RWPE2 (cell line): ENCODE results near the gene MAP3K8.

Experiments used
- ATAC-seq: fragments of 200-7000 bp; cut with Tn5 transposase; 3 replicates; pipeline ENCODE4 v1.9.1; 2021; ENCODE audit warnings: low read depth
- DNase-seq: peaks from one replicate; pipeline ENCODE4 v3.0.0-alpha.2; 2020; ENCODE audit warnings: low spot score
- H3K27ac ChIP-seq: fragments of 450-650 bp; 2 replicates; pipeline ENCODE4 v1.5.1; 2017; ENCODE audit warnings: mild to moderate bottlenecking; ENCODE audit not compliant: poor library complexity, severe bottlenecking
- H3K27me3 ChIP-seq: fragments of 250-450 bp; sonication (Bioruptor Pico); 2 replicates; pipeline ENCODE4 v1.5.1; 2021; ENCODE audit warnings: mild to moderate bottlenecking, moderate library complexity; ENCODE audit not compliant: insufficient read depth, poor library complexity, severe bottlenecking
- H3K36me3 ChIP-seq: fragments of 250-450 bp; sonication (Bioruptor Pico); 2 replicates; pipeline ENCODE4 v1.5.1; 2020; ENCODE audit warnings: low read depth, mild to moderate bottlenecking, moderate library complexity
- H3K4me1 ChIP-seq: fragments of 250-450 bp; sonication (Bioruptor Pico); 2 replicates; pipeline ENCODE4 v1.5.1; 2021; ENCODE audit warnings: mild to moderate bottlenecking, moderate library complexity; ENCODE audit not compliant: insufficient read depth, poor library complexity, severe bottlenecking
- H3K4me3 ChIP-seq: fragments of 250-450 bp; sonication (Bioruptor Pico); 2 replicates; pipeline ENCODE4 v1.5.1; 2021; ENCODE audit warnings: mild to moderate bottlenecking, moderate library complexity; ENCODE audit not compliant: severe bottlenecking
- H3K9me3 ChIP-seq: fragments of 250-450 bp; sonication (Bioruptor Pico); 2 replicates; pipeline ENCODE4 v1.5.1; 2021; ENCODE audit warnings: mild to moderate bottlenecking, moderate library complexity; ENCODE audit not compliant: severe bottlenecking
- TF ChIP-seq, protein P1 (sequence below): fragments of 450-650 bp; IDR thresholded peaks from one replicate; pipeline ENCODE4 v1.5.1; 2017; ENCODE audit warnings: mild to moderate bottlenecking, moderate library complexity; ENCODE audit not compliant: poor library complexity, severe bottlenecking

Gene MAP3K8

DNA sequence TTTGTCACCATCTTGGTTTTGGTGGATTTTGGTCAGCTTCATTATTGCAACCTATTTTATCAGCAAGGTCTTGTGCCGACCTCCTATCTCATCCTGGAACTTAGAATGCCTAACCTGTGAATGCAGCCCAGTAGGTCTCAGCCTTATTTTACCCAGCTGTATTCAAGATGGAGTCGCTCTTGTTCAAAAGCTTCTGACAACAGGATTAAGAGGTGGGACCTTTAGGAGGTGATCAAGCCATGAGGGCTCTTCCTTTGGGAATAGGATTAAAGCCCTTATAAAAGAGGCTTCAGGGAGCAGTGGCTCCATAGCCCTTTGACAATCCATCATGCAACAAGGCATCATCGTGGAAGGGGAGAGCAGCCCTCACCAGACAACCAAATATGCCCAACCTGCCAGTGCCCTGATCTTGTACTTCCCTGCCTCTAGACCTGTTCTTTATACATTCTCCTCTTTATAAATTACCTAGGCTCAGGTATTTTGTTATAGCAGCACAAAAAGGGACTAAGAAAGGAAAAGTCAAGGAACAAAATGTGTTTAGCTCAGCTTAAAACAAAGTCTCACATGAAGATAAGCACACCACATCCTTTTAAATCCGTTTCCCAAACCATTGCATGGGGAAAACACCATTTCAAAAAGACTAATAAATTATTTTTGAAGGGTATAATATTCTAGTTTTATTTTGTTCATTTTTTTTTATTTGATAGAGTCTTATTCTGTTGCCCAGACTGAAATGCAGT is 8.5 kb upstream of the MAP3K8 start:
- Histone ChIP-seq H3K4me3 (no peak overlapping the region), H3K9me3 (no peaks in the 10 kb centered on the region), H3K27ac (no peak overlapping the region), H3K27me3 (no peaks in the 10 kb centered on the region), H3K36me3 (no peaks in the 10 kb centered on the region), H3K4me1 (peaks cover 24% of the 10 kb centered on the region)
- DNase-seq (no peak), ATAC-seq (no peak)
- TF ChIP-seq, protein P1, sequence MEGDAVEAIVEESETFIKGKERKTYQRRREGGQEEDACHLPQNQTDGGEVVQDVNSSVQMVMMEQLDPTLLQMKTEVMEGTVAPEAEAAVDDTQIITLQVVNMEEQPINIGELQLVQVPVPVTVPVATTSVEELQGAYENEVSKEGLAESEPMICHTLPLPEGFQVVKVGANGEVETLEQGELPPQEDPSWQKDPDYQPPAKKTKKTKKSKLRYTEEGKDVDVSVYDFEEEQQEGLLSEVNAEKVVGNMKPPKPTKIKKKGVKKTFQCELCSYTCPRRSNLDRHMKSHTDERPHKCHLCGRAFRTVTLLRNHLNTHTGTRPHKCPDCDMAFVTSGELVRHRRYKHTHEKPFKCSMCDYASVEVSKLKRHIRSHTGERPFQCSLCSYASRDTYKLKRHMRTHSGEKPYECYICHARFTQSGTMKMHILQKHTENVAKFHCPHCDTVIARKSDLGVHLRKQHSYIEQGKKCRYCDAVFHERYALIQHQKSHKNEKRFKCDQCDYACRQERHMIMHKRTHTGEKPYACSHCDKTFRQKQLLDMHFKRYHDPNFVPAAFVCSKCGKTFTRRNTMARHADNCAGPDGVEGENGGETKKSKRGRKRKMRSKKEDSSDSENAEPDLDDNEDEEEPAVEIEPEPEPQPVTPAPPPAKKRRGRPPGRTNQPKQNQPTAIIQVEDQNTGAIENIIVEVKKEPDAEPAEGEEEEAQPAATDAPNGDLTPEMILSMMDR, result no peak

- Histone ChIP-seq H3K9me3 (no peaks in the 10 kb centered on the region), H3K4me3 (no peak overlapping the region), H3K4me1 (peaks cover 17% of the 10 kb centered on the region), H3K36me3 (no peaks in the 10 kb centered on the region), H3K27ac (peak overlapping the region; percentile 29), H3K27me3 (no peaks in the 10 kb centered on the region)
- no peak for ATAC-seq
- TF ChIP-seq, protein P1, result no peak
- no peak for DNase-seq
Measured at GRCh38 chr10:30430544-30431298, 3.3 kb upstream of the MAP3K8 start.

DNA sequence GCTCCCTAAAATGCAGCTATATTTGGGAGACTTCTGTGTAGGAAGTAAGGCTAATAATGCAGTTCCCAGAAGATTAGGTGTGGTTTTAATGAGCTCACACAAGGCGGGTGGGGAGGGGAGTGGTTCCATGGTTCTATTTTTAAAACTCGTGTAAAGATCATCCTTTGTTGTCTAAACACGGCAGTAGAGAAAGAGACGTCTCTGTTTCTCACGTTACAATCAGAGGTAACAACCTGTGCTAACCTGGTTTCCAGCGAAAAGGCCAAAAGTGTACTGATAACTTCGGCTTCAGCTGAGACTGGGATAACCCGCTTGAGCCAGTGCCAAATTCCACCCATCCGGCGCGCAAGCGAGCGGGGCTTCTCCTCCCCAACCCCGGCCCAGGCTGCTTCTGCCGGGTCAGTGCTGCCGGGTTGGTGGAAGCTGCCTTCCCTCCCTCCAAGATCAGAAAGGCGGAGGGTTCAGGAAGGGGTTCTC is 2.5 kb upstream of the MAP3K8 start:
- peaks cover 24% of the 10 kb centered on the region for H3K4me1 ChIP-seq
- DNase-seq (no peak), ATAC-seq (no peak)
- no peaks in the 10 kb centered on the region for H3K36me3 ChIP-seq
- H3K27ac ChIP-seq, result peak overlapping the region; percentile 29
- TF ChIP-seq, protein P1, result no peak
- H3K9me3 ChIP-seq, result no peaks in the 10 kb centered on the region
- H3K27me3 ChIP-seq, result no peaks in the 10 kb centered on the region
- H3K4me3 ChIP-seq, result no peak overlapping the region

DNA sequence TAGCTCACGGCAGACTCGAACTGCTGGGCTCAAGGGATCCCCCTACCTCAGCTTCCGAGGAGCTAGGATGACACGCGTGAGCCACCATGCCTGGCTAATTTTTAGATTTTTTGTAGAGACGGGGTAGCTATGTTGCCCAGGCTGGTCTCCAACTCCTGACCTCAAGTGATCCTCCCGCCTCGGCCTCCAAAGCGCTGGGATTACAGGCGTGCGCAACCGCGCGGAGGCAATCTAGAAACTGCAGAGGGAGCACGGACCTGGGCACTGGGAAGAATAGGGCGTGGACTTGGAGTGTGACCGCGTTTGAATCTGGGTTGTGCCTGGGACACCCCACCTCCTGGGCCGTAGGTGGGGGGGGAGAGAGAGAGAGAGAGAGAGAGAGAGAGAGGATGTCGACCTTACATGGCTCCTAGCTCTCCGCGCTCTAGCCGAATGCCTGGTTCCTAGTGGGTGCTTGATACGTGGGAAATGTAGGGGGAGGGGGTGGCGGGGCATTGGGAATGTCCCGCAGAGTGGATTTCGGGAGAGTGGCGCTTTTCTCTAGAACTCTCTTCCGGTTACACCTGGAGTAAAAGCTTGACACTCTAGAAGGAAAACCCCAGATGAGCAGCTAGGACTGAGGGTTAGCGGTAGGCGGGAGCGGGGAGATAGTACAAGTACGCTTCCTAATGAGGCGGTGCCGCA is 1.2 kb upstream of the MAP3K8 start:
- H3K4me3 ChIP-seq, result peak overlapping the region; percentile 80
- no peaks in the 10 kb centered on the region for H3K9me3 ChIP-seq
- no peaks in the 10 kb centered on the region for H3K36me3 ChIP-seq
- ATAC-seq (no peak; the same call in 2 of the 3 replicates), DNase-seq (no peak)
- no peaks in the 10 kb centered on the region for H3K27me3 ChIP-seq
- H3K27ac ChIP-seq, result peak overlapping the region; percentile 79
- TF ChIP-seq, protein P1, result no peak
- peaks cover 30% of the 10 kb centered on the region for H3K4me1 ChIP-seq
